Uterus (tissue), 2 donors: ENCODE data around the gene CACNA2D2.

ENCODE experiments used
- POLR2A ChIP-seq, 2 donors: fragments of 450-650 bp; IDR thresholded peaks; one replicate each; pipeline ENCODE4 v1.6.1; 2016; ENCODE audit warnings: antibody characterized with exemption in 2 of 2, mild to moderate bottlenecking in 1 of 2, moderate library complexity in 1 of 2
- TF ChIP-seq, protein P1 (sequence below), 4 experiments: fragments of 200-600 bp in 2 of 4; fragments of 450-650 bp in 2 of 4; sonication (generic) in 2 of 4; IDR thresholded peaks; one replicate each; pipeline ENCODE4 v1.5.1; 2016 to 2019; ENCODE audit warnings: antibody characterized with exemption in 4 of 4, mild to moderate bottlenecking in 2 of 4, moderate library complexity in 1 of 4

DNA sequence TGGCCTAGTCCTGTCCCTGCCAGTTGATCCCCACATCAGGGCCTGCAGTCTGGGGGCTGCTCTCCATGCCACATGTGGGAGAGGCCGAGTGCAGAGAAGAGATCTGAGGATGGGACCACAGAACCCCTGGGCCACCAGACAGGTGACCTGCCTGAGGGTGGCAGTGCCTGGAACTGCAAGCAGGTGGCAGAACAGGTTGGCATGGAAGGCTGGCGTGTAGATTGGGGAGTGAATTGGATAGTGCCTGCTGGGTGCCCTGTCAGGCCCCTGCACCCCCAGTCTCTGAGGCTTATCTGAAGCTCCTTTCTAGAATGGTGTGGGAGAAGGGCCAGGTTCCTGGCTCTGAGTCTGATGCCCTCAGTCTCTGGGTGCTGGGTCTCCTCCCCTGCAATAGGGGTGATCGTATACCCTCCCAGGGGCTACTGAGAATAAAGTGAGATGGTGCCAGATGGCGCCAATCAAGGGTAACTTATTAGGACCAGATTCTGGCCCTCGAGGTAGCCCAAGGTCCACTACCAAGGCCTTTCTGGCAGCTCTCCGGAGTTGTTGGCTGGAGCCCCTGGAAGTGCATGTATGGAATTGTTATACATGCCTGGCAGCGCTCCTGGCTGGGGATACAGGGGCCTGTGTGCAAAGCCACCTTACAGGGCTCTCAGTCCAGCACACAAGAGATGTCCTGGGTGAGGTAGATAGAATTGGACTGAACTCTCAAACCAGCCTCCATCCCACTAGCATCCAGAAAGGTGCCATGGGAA, 48.4 kb upstream of the CACNA2D2 start:
- TF ChIP-seq POLR2A (IDR thresholded peaks at IDR 0.05): no peak
- TF ChIP-seq, protein P1, sequence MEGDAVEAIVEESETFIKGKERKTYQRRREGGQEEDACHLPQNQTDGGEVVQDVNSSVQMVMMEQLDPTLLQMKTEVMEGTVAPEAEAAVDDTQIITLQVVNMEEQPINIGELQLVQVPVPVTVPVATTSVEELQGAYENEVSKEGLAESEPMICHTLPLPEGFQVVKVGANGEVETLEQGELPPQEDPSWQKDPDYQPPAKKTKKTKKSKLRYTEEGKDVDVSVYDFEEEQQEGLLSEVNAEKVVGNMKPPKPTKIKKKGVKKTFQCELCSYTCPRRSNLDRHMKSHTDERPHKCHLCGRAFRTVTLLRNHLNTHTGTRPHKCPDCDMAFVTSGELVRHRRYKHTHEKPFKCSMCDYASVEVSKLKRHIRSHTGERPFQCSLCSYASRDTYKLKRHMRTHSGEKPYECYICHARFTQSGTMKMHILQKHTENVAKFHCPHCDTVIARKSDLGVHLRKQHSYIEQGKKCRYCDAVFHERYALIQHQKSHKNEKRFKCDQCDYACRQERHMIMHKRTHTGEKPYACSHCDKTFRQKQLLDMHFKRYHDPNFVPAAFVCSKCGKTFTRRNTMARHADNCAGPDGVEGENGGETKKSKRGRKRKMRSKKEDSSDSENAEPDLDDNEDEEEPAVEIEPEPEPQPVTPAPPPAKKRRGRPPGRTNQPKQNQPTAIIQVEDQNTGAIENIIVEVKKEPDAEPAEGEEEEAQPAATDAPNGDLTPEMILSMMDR (IDR thresholded peaks at IDR 0.05): no peak
